SK-MEL-5 (cell line): ENCODE measurements around the gene OR2D2. TPM values are rescaled to one million over a fixed set of nuclear protein-coding genes. Genes with fewer than 3 reads are reported as not detected.
"Not testable (repeated sequence)": the region's sequence is repeated elsewhere in the genome, so short reads cannot be mapped to it uniquely, and the experiment has no call there.

ENCODE experiments used
- DNase-seq: peaks from one replicate; pipeline ENCODE4 v3.0.0-alpha.2; 2016; ENCODE audit warnings: low read depth, low spot score
- in situ Hi-C: cut with HindIII; loops from 2 replicates; pipeline ENCODE4 v1.10.0; 2016; ENCODE audit warnings: low sequenced_read_pairs, high pct_unique_total_duplicates, low pct_unique_long_range_greater_than_20kb
- total RNA-seq: library from RNA; depleted of rRNA; stranded (reverse); fragments of >200 nt; shearing (Covaris generic); gene quantifications from 2 replicates; pipeline ENCODE4 v1.2.3, GENCODE V29; 2014

The OR2D2 gene
- total RNA-seq, 1 experiment from 2014 or later = not detected

- in situ Hi-C loops = no loop called here
- DNase-seq = no peak
Observed at GRCh38 chr11:6894097-6894496, 1.8 kb upstream of the OR2D2 start.

- no peak for DNase-seq
- in situ Hi-C loops = no loop called here
Observed at GRCh38 chr11:6889835-6890234, 2.5 kb downstream of the OR2D2 start.

GRCh38 chr11:6888830-6889229 lies 3.5 kb downstream of the OR2D2 start:
- DNase-seq = no peak
- in situ Hi-C loops = no loop called here

GRCh38 chr11:6887711-6888110 lies 4.6 kb downstream of the OR2D2 start:
- in situ Hi-C loops, DNase-seq: not testable (repeated sequence)

GRCh38 chr11:6882751-6883150 lies 9.5 kb downstream of the OR2D2 start:
- in situ Hi-C loops = no loop called here

GRCh38 chr11:6876914-6877313 lies 15.4 kb downstream of the OR2D2 start:
- in situ Hi-C loops = no loop called here
- DNase-seq = no peak

More at GRCh38 chr11:6882751-6883150, 9.5 kb downstream of the OR2D2 start:
- no peak for DNase-seq

- in situ Hi-C loops = no loop called here
- DNase-seq = no peak
Observed at GRCh38 chr11:6876325-6876724, 16.0 kb downstream of the OR2D2 start, which contains the start of gene OR10A4. OR10A4 (plus strand) TSS chr11:6876625; CDS start chr11:6876648, 23 bp downstream.

- DNase-seq = no peak
- in situ Hi-C loops = no loop called here
Observed at GRCh38 chr11:6875761-6876160, 16.5 kb downstream of the OR2D2 start.

GRCh38 chr11:6871278-6871677 lies 21.0 kb downstream of the OR2D2 start:
- DNase-seq = no peak
- in situ Hi-C loops = no loop called here

GRCh38 chr11:6864438-6864837 lies 27.9 kb downstream of the OR2D2 start:
- in situ Hi-C loops = no loop called here
- no peak for DNase-seq

- in situ Hi-C loops = no loop called here
- DNase-seq = no peak
Observed at GRCh38 chr11:6862961-6863360, 29.3 kb downstream of the OR2D2 start, which contains the start of gene OR10A2. OR10A2 (plus strand) TSS chr11:6863057; CDS start chr11:6869755, 6,698 bp downstream.

- in situ Hi-C loops = no loop called here
- no peak for DNase-seq
Observed at GRCh38 chr11:6856871-6857270, 35.4 kb downstream of the OR2D2 start.

GRCh38 chr11:6855971-6856541 lies 36.2 kb downstream of the OR2D2 start:
- in situ Hi-C loops = no loop called here
- no peak for DNase-seq

GRCh38 chr11:6854801-6855200 lies 37.5 kb downstream of the OR2D2 start:
- DNase-seq, in situ Hi-C loops: not testable (repeated sequence)

- in situ Hi-C loops = no loop called here
Observed at GRCh38 chr11:6850526-6850925, 41.8 kb downstream of the OR2D2 start.

GRCh38 chr11:6845383-6845782 lies 46.9 kb downstream of the OR2D2 start, which contains the start of gene OR10A5:
OR10A5 (plus strand) TSS chr11:6845683; CDS start chr11:6845683, 0 bp downstream.
- DNase-seq = no peak
- in situ Hi-C loops = no loop called here

More at GRCh38 chr11:6850526-6850925, 41.8 kb downstream of the OR2D2 start:
- DNase-seq = no peak

- DNase-seq = no peak
- in situ Hi-C loops = no loop called here
Observed at GRCh38 chr11:6844356-6844755, 47.9 kb downstream of the OR2D2 start.

- in situ Hi-C loops = no loop called here
- DNase-seq = no peak
Observed at GRCh38 chr11:6843670-6844069, 48.6 kb downstream of the OR2D2 start.

GRCh38 chr11:6841694-6842093 lies 50.6 kb downstream of the OR2D2 start:
- DNase-seq = no peak
- in situ Hi-C loops = no loop called here
